DMS79 (cell line): ENCODE data around the gene DNM2.
A peak's percentile ranks its signal among the peaks of the same experiment; 100 is the strongest.

Source experiments
- DNase-seq: peaks from one replicate; lab custom pipeline; 2025; lab: John Stamatoyannopoulos, UW

The DNM2 gene

DNA sequence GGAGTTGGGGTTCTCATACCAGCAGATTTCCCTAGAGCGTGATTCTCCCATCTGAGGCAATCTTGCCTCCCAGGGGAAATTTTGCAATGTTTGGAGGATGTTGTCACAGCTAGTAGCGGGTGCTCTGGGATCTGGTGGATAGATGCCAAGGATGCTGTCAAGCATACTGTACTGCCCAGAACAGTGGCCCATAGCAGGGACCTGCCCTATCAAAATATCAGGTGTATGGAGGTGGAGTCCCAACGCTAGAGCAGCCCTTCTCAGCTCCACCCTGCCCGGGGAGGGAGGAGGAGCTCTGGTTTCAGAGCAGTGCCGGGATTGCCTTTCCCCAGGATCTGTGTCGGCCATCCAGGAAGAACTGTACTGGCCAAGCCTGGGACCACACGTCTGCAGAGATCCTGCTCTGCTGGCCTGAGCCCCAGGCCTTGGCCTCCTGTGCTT lies 27.5 kb upstream of the DNM2 start:
- no peak for DNase-seq

DNA sequence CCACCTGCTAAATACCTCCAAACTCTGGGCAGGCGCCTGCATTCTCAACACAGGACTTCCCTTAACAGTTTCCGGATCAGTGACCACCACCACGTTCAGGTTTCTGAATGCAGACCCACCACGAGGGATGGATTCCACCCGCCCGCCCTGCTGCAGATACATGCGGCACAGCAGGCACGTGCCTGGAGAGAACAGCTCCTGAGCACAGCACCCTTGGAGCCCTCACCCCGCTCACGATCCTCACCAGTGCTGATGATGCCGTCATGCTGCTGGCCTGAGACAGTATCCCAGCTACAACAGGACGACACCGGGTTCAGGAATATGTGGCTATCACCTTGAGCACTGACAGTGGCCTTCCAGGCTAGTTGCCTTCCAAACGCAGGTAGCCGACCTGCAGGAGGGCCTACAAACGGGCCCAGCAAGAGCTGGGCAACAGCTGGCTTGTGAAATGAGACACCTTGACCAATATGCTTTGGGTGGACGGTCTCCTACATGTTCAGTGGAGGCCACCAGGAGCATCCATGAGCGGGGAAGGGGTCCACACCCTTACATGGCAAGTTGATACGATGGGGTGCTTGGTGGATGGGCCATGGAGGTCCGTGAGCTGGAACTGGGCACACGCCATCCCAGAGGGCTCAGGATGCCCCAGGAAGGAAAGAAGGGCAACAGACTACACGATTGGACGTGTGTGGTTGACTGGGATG lies 26.5 kb upstream of the DNM2 start:
- DNase-seq: no peak

DNA sequence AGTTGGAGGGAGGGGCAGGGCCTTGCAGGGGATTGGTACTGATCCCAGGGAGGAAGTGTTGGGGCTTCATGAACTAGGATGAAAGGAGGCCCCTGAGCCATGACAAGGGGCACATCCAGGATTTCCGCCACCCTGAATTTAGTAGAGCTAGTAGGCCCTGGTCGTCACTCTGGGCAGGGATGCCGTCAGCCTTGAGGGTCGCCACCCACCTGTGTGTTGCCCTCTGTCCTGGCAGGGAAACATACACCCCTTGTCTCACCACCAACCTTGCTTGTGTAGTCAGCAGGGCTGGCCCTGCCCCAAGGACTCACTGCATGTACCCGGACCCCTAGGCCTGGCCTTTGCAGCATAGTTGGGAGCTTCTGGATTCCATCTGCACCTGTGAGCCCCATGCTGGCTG lies 26.0 kb upstream of the DNM2 start:
- DNase-seq: no peak

DNA sequence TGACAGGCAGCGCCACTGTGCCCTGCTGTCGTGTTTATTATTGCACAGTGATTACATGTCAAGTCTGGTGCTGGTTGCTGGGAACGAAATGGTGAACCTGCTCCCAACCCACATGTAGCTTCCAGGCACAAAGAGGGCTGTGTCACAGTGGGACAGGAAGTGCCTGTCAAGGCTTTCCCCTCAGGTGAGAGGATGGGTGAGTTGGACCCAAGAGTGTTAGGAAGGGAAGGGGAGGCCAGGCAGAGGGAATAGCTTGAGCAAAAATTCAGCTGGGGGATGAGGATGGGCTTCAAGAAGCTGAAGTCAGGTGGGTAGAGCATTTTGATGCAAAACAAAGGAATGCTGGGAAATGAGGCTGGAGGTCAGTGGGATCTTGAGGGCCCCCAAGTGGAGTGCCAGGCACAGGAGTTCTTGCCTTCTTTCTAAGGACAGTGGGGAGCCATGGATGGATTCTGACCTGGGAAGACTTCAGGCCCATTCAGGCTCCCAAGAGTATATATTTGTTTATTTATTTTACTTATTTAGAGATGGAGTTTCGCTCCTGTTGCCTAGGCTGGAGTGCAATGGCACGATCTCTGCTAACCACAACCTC lies 25.1 kb upstream of the DNM2 start:
- no peak for DNase-seq

DNA sequence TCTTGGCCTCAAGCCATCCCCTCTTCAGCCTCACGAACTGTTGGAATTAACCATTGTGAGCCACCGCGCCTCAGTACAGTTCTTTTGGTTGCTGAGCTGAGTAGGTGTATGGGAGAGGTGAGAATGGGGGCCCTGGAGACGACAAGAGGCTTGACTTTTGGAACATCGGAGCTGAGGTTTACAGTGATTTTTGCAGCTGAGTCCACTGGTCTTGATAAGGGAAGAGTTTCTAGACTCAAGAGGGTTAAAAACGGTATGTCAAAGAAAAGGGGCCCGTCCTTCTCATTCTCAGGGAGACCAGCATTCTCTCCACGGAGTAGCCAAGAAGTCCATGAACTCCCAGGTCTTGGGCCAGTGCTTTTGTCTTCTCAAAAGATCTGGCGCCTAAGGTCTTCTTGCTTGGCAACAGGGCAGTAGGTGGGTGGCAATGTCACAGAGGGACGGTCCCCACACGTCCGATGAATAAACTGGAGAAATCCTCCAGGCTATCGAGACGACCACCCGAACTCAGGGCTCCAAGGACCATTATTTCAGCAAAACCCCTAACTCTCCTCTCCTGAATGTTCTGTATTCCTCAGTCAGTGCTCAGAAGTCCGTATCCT lies 23.1 kb upstream of the DNM2 start:
- peak; percentile 31 for DNase-seq

DNA sequence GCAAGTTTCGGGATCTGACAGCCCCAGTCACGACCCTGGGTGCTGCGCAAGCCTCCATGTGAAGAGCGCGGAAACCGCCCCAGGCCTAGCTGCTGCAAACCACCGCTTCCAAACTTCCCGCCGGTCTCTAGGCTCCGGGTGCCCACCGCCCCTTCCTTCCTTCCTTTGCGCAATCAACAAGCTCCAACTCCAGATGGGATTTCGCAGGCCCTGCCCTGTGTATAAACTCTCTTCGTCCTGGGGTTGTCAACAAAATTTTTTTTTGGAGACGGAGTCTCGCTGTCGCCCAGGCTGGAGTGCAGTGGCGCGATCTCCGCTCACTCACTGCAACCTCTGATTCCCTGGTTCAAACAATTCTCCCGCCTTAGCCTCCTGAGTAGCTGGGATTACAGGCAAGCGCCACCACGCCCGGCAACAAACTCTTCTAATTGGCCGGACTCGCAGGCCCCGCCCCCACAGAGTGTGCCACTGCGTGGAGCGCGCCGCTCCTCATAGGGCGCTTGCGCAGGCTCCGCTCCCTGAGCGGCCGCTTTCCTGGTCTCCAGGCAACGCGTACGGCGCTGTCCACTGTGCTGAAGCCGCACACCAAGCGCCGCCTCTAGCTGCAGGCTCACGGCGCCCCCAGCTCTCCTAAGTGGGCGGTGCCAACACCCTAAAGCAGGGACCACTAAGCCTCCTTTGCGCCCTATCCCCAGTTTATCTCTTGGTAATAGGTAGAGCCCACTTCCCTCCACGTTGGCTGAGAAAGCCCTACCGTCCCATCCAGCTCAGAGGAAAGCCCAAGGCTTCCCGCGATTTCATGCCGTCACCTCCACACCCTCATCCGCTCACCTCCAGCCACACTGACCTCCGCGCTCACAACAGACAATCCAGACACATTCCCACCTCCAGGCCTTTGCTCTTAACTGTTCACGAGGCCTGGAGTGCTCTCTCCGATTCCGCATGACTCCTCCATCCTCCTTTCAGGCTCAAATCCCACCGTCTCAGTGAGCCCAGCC lies 22.2 kb upstream of the DNM2 start:
- DNase-seq: peak; percentile 93

DNA sequence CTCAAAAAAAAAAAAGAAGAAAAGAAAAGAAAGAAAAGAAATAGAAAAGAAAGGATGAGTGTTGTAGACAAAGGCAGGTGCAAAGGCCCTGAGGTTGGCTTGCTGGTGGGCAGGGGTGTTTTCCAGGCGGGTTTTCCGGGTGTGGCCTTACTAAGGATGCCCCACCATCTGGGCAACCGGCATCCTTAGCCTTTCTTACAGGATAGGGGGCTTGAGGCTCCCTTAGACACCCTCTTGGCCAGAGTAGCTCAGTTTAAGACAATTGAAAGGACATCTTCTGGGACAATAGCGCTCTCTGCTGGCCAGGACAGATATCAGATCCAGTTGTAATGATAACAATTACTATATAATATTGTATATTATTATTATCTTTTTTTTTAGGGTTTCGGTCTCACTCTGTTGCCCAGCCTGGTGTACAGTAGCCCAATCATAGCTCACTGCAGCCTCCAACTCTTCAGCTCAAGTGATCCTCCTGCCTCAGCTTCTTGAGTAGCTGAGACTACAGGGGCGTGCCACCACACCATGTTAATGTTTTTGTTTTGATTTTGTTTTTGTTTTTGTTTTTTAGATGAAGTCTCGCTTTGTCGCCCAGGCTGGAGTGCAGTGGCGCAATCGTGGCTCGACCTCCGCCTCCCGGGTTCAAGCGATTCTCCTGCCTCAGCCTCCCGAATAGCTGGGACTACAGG lies 18.1 kb upstream of the DNM2 start:
- DNase-seq: peak; percentile 3

DNA sequence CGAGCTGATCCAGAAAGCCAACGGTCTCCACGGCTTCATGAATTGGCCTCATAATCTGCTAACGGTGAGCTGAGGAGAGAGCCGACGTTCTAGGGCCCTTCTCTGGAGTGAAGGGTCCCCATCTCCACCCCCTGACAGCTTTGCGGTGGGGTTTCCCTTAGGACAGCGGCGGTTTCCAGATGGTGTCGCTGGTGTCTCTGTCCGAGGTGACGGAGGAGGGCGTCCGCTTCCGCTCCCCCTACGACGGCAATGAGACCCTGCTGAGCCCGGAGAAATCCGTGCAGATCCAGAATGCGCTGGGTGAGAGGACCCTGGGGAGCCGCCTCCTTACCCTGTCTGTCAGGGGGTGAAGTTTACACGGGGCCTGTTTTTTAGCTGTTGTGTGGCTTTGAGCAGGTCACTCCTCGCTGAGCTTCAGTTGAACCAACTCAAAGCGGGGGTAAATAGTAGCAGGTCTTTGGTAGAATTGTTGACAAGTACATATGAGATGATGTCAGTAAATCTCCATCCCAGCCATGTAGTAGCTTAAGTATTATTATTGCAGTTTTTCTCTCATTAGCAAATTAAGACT lies 15.8 kb upstream of the DNM2 start:
- DNase-seq: peak; percentile 38

DNA sequence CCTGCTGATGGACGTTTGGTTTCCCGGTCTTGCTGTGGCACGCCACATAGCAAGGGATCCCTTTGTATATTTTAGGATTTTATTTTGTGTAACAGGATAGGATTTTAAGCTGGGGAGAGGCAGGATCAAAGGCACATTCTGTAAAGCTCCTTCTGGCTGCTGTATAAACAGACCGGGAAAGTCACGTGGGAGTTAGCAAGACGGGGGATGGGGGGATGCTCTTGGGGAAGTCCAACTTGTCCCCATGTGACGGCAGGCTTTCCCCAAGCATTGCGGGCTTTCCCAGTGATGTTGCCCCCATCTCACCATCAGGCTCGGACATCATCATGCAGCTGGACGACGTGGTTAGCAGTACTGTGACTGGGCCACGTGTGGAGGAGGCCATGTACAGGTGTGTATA lies 10.9 kb upstream of the DNM2 start:
- DNase-seq: no peak

DNA sequence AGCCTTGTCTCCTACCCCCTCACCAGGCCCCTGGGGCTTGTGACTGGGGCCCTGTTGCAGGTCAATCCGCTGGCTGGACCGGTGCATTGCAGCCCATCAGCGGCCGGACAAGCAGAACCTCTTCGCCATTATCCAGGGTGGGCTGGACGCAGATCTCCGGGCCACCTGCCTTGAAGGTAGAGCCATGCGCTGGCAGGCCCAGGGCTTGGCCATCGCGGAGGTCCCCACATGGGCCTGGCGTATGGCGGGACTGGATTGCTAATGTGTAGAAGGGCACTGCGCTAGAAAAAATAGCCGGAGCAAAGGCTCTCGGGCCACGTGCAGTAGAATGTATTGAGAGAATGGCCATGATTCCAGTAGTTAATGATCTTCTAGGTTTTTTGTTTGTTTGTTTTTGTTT lies 10.4 kb upstream of the DNM2 start:
- no peak for DNase-seq

DNA sequence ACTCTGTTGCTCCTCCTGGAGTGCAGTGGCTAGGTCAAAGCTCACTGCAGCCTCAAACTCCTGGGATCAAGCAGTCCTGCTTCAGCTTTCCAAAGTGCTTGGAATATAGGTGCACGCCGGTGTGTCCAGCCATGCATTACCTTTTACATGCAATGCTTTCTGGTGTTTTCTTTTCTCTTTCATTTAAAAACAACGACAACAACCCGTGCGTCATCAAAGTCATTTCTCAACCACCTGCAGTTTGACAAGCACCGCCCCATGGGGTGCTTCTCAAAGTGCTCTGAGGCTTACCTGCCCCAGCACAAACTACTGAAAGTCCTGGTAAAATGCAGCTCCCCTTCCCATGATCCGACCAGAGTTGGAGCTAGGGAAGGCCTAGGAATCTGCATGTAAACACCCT lies 9.6 kb upstream of the DNM2 start:
- DNase-seq: no peak

DNA sequence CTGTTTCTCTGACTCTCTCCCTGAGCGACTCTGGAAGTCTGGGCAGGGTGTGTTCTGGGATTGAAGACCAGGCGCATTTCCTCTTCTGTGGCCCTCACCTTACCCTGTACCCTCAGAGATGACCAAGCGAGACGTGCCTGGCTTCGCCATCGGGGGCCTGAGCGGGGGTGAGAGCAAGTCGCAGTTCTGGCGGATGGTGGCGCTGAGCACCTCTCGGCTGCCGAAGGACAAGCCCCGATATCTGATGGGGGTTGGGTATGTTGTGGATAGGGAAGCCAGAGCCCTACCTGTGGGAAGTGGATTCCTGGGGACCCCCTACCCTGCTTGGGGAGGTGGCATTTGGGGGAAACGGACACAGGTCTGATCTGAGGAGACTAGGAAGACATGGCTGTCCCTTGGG lies 5.8 kb upstream of the DNM2 start:
- DNase-seq: no peak

DNA sequence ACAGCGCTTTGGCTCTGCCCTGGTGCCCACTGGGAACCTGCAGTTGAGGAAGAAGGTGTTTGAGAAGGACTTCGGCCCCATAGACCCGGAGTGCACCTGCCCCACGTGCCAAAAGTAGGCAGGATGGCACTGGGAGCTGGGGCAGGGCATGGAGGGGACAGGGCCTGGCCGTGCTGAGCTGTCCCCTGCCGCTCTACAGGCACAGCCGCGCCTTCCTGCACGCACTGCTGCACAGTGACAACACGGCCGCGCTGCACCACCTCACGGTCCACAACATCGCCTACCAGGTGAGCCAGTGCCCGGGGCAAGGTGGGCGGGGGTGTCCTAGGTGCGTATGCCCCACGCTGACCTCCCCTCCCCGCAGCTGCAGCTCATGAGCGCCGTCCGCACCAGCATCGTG lies 5.1 kb upstream of the DNM2 start:
- no peak for DNase-seq

DNA sequence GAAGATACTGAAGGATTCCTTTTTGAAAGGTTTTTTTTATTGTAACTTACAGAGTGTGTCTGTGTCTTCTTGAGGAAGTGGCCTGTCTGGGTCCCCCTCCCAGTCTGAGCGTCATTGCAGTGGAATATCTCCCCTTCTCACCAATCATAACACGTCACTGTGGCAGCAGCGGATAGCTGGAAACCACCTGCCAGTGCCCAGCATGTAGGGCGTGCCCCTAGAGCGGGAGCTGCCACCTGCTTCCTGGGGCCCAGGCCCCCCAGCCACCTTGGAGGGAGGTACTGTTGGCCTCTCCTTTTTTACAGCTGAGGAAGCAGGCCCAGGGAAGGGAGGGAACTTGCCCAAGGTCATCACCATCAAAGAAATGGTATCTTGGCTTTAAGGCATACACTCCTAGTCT lies 4.6 kb upstream of the DNM2 start:
- no peak for DNase-seq

DNA sequence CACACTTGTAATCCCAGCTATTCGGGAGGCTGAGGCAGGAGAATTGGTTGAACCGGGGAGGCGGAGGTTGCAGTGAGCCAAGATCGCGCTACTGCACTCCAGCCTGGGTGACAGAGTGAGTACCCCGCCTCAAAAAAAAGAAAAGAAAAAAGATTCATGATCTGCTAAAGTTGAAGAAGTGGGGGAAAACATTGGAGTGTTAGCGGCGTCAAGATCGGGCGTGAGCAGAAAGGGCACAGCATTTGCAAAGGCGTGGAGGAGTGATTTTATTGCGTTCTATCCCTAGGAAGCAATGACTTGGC lies 874 bp upstream of the DNM2 start:
- DNase-seq: no peak

DNA sequence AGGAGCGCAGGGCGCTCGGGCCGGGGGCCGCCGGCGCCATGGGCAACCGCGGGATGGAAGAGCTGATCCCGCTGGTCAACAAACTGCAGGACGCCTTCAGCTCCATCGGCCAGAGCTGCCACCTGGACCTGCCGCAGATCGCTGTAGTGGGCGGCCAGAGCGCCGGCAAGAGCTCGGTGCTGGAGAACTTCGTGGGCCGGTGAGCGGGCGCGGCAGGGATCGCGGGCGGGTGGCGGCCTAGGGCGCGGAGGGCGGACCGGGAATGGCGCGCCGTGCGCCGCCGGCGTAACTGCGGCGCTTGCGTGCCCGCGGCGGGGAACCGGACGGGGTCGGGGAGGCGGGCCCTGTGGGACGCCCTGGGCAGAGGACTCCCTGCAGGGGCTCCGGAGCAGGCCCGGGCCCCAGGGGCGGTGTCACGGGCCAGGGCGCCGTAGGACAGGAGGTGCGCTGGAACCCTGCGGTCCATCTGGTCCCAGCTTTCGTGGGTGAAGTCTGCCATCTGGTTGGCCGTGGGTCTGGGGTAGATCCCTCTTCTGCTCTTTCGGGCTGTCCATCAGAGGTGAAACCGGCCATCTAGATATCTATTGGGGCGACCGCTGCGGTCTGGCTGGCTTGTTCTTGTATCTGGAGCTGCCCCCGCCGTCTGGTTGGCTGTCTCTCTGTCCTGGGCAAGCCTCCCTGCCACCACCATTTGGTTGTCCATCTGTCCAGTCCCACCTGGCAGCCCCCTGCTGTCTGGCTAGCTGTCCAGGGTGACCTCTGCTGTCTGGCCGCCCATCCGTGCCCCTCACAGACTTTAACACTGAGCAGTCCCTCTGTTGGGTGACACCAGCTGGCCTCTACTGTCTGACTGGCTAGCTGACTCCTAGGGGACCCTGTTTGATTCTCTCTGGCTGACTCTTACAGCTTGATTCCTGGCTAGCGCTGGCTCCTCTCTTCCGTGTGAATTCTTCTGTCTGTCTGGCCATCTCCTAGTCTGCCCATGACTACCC lies 622 bp downstream of the DNM2 start:
- peak; percentile 7 for DNase-seq

DNA sequence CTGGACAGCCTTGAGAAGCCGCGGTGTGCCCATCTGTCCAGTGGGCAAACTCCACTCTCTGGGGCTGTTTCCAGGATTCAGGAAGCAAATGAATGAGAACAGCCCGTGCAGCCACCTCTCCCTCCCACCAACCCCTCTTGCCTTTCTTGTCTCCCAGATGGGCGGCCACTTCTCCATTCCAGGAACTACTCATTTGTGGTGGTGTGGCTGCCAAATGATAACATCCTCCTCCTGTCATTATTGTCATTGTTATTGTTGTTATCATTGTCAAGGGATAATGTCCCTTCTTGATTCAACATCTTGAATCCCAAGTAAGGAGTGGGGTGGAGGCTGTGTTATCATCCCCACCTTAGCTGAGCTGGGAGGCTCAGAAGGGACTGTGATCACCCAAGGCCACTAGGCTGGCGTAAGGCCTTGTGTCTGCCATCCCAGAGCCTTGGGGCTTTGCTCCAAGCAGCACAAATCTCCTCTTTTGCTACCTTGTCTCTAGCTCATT lies 1.6 kb downstream of the DNM2 start:
- DNase-seq: no peak

DNA sequence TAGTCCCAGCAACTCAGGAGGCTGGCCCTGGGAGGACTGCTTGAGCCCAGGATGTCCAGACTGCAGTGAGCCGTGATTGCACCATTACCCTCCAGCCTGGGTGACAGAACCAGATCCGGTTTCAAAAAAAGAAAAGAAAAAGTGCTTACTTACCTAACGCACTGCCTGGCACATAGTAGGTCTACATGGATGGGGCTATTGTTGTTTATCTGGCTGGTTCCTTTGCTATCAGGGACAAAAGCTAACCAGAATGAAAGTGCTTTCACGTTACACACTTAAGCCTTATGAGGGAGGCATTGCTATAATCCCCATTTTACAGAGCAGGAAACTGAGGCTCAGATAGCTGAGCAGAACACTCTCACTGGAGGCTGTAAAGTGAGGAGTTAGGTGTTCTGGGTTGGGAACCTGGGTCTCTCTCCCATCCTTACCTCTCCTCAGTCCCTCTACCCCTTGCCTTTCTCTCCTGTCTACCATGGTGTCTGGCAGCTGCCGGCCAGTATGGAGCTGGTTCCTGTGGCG lies 2.8 kb downstream of the DNM2 start:
- DNase-seq: no peak

DNA sequence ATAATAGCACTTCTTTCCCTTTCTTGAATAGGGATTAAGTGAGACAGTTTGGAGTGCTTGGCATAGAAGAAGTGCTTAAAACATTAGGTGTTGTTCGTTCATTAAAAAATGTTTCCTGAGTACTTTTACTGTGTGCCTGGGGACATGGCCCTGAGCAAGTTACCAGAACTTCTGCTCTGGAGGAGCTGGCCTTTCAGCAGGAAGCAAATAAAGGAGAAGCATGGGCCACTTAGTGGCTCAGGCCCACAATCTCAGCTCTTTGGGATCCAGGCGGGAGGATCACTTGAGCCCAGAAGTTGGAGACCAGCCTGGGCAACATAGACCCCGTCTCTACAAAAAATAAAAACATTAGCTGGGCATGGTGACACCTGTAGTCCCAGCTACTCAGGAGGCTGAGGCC lies 5.7 kb downstream of the DNM2 start:
- no peak for DNase-seq

DNA sequence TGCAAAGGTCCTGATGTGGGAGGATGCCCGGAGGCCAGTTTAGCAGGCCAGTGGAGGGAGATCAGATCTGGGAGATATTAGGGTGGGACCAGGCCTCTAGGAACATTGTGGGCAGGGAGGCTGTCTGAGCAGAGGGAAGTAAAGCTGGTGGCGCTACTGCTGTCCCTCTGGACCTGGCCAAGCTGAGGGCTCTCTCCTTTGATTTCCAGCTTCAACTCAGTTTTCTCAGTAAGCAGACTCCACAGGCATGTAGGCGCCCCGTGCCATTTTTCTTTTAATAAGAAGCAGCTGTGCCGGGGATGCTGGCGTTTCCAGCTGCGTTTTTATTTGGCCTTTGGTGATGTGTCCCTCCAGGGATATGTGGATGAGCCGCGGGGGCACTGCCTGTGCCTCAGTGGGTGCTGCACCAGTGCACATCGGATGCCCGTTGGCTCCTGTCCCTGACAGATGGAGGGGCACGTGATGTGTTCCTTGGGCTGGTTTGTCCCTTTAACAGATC lies 6.7 kb downstream of the DNM2 start:
- no peak for DNase-seq
